Gastrocnemius medialis (tissue), 4 donors: ENCODE data around the gene TSSK6.

Experiments used
- POLR2A ChIP-seq, 2 donors: fragments of 450-650 bp; IDR thresholded peaks; one replicate each; pipeline ENCODE4 v1.6.1; 2017; ENCODE audit warnings: antibody characterized with exemption in 2 of 2, mild to moderate bottlenecking in 2 of 2, moderate library complexity in 2 of 2
- TF ChIP-seq, protein P1 (sequence below), 5 experiments: fragments of 450-650 bp in 3 of 5; fragments of 200-600 bp in 2 of 5; sonication (generic) in 2 of 5; IDR thresholded peaks in 4 of 5; conservative IDR thresholded peaks in 1 of 5; 1 replicate in 4 of 5; 2 replicates in 1 of 5; pipeline ENCODE4 v1.5.1; 2016 to 2019; ENCODE audit warnings: antibody characterized with exemption in 5 of 5, mild to moderate bottlenecking in 3 of 5, moderate library complexity in 3 of 5

DNA sequence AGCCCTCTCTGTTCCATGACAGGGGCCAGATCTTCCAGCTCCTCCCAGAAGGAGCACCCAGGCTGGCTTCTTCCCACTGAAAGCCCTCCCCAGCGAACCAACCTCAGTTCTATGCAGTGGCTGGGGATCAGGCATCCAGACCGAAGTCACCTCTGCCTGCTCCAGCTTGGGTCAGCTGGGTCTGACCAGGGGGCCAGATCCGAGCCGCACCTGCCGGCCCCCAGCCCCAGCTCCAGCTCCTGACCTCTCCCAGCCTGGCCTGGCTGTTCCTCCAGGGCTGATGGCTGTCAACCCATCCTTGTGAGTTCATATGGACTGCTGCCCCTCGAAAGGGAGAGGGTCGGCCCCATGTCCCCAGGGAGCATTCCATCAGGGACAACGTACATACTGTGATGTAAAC, 8.0 kb downstream of the TSSK6 start:
- TF ChIP-seq, protein P1, sequence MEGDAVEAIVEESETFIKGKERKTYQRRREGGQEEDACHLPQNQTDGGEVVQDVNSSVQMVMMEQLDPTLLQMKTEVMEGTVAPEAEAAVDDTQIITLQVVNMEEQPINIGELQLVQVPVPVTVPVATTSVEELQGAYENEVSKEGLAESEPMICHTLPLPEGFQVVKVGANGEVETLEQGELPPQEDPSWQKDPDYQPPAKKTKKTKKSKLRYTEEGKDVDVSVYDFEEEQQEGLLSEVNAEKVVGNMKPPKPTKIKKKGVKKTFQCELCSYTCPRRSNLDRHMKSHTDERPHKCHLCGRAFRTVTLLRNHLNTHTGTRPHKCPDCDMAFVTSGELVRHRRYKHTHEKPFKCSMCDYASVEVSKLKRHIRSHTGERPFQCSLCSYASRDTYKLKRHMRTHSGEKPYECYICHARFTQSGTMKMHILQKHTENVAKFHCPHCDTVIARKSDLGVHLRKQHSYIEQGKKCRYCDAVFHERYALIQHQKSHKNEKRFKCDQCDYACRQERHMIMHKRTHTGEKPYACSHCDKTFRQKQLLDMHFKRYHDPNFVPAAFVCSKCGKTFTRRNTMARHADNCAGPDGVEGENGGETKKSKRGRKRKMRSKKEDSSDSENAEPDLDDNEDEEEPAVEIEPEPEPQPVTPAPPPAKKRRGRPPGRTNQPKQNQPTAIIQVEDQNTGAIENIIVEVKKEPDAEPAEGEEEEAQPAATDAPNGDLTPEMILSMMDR (IDR thresholded peaks at IDR 0.05 in 4 of 5, conservative IDR thresholded peaks at IDR 0.05 in 1 of 5) = no peak
- TF ChIP-seq POLR2A (IDR thresholded peaks at IDR 0.05) = no peak
